DND-41 (cell line): ENCODE results near the gene RFX5.
"Not testable (repeated sequence)": the region's sequence is repeated elsewhere in the genome, so short reads cannot be mapped to it uniquely, and the experiment has no call there.

ENCODE experiments used
- CTCF ChIP-seq: IDR thresholded peaks from 2 replicates; pipeline ENCODE4 v1.5.1; 2012; ENCODE audit warnings: borderline replicate concordance, low read length, moderate library complexity, mild to moderate bottlenecking; ENCODE audit not compliant: poor library complexity, severe bottlenecking; ENCODE audit errors: extremely low read depth
- EZH2 ChIP-seq: IDR thresholded peaks from 3 replicates; pipeline ENCODE4 v1.6.1; 2012; ENCODE audit warnings: borderline replicate concordance, low read depth, mild to moderate bottlenecking, moderate library complexity, low read length, inconsistent platforms; ENCODE audit not compliant: severe bottlenecking

DNA sequence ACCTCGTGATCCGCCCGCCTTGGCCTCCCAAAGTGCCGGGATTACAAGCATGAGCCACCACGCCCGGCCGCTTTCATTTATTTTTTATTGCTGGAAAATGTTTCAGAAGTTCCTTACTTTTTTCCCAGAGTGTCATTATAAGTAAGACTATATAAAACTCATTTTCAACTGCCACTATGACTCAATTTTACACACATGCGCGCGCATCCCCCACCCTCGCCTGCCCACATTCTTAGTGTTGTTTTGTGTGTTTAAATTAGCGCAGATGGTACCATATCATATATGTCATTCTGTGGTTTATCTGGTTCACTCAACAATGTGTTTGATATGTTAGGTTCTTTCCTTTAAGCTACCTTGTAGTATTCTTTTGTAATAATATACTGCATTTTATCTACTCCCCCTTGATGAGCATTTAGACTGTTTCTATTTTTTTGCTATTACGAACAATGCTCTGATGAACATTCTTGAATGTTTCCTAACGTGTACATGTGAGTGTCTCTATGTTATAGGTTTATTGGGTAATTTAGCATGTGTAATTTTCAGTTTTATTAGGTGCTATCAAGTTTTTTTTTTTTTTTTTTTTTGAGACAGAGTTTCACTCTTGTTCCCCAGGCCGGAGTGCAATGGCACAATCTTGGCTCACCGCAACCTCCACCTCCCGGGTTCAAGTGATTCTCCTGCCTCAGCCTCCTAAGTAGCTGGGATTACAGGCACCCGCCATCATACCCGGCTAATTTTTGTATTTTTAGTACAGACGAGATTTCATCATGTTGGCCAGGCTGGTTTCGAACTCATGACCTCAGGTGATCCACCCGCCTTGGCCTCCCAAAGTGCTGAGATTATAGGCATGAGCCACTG is 43.4 kb upstream of the RFX5 start:
- TF ChIP-seq CTCF, EZH2: not testable (repeated sequence)
